RWPE2 (cell line): ENCODE measurements around the gene PIK3R2.
"Not testable (repeated sequence)": the region's sequence is repeated elsewhere in the genome, so short reads cannot be mapped to it uniquely, and the experiment has no call there.

Experiments
- ATAC-seq: fragments of 200-7000 bp; cut with Tn5 transposase; 3 replicates; pipeline ENCODE4 v1.9.1; 2021; ENCODE audit warnings: low read depth
- DNase-seq: peaks from one replicate; pipeline ENCODE4 v3.0.0-alpha.2; 2020; ENCODE audit warnings: low spot score
- H3K27ac ChIP-seq: fragments of 450-650 bp; 2 replicates; pipeline ENCODE4 v1.5.1; 2017; ENCODE audit warnings: mild to moderate bottlenecking; ENCODE audit not compliant: poor library complexity, severe bottlenecking
- H3K27me3 ChIP-seq: fragments of 250-450 bp; sonication (Bioruptor Pico); 2 replicates; pipeline ENCODE4 v1.5.1; 2021; ENCODE audit warnings: mild to moderate bottlenecking, moderate library complexity; ENCODE audit not compliant: insufficient read depth, poor library complexity, severe bottlenecking
- H3K36me3 ChIP-seq: fragments of 250-450 bp; sonication (Bioruptor Pico); 2 replicates; pipeline ENCODE4 v1.5.1; 2020; ENCODE audit warnings: low read depth, mild to moderate bottlenecking, moderate library complexity
- H3K4me1 ChIP-seq: fragments of 250-450 bp; sonication (Bioruptor Pico); 2 replicates; pipeline ENCODE4 v1.5.1; 2021; ENCODE audit warnings: mild to moderate bottlenecking, moderate library complexity; ENCODE audit not compliant: insufficient read depth, poor library complexity, severe bottlenecking
- H3K4me3 ChIP-seq: fragments of 250-450 bp; sonication (Bioruptor Pico); 2 replicates; pipeline ENCODE4 v1.5.1; 2021; ENCODE audit warnings: mild to moderate bottlenecking, moderate library complexity; ENCODE audit not compliant: severe bottlenecking
- H3K9me3 ChIP-seq: fragments of 250-450 bp; sonication (Bioruptor Pico); 2 replicates; pipeline ENCODE4 v1.5.1; 2021; ENCODE audit warnings: mild to moderate bottlenecking, moderate library complexity; ENCODE audit not compliant: severe bottlenecking
- CTCF ChIP-seq: fragments of 450-650 bp; IDR thresholded peaks from one replicate; pipeline ENCODE4 v1.5.1; 2017; ENCODE audit warnings: mild to moderate bottlenecking, moderate library complexity; ENCODE audit not compliant: poor library complexity, severe bottlenecking

Gene PIK3R2

GRCh38 chr19:18208098-18208951, 55.4 kb downstream of the PIK3R2 start:
- H3K9me3 ChIP-seq: no peaks in the 10 kb centered on the region
- H3K4me3 ChIP-seq: no peak overlapping the region
- DNase-seq (no peak), ATAC-seq (no peak)
- no peak overlapping the region for H3K27ac ChIP-seq
- H3K36me3 ChIP-seq: no peaks in the 10 kb centered on the region
- no peaks in the 10 kb centered on the region for H3K4me1 ChIP-seq
- no peaks in the 10 kb centered on the region for H3K27me3 ChIP-seq
- TF ChIP-seq CTCF: peak; percentile 82

GRCh38 chr19:18209912-18210311, 56.9 kb downstream of the PIK3R2 start:
- DNase-seq, H3K27ac ChIP-seq, H3K36me3 ChIP-seq, H3K9me3 ChIP-seq, H3K27me3 ChIP-seq, ATAC-seq, H3K4me3 ChIP-seq, H3K4me1 ChIP-seq: not testable (repeated sequence)

GRCh38 chr19:18211683-18212082, 58.7 kb downstream of the PIK3R2 start:
- no peak overlapping the region for H3K4me3 ChIP-seq
- H3K9me3 ChIP-seq: no peaks in the 10 kb centered on the region
- H3K27ac ChIP-seq: no peak overlapping the region
- H3K4me1 ChIP-seq: peaks cover 3% of the 10 kb centered on the region
- no peak for TF ChIP-seq CTCF
- DNase-seq (no peak), ATAC-seq (no peak)
- H3K36me3 ChIP-seq: no peaks in the 10 kb centered on the region
- H3K27me3 ChIP-seq: no peaks in the 10 kb centered on the region

GRCh38 chr19:18214779-18215433, 61.9 kb downstream of the PIK3R2 start:
- Histone ChIP-seq H3K27ac (no peak overlapping the region), H3K4me1 (peaks cover 3% of the 10 kb centered on the region), H3K9me3 (no peaks in the 10 kb centered on the region), H3K4me3 (no peak overlapping the region), H3K27me3 (no peaks in the 10 kb centered on the region), H3K36me3 (no peaks in the 10 kb centered on the region)
- TF ChIP-seq CTCF: no peak
- ATAC-seq: peak; percentile 70; the same call in 2 of the 3 replicates
- no peak for DNase-seq

GRCh38 chr19:18216789-18217188, 63.8 kb downstream of the PIK3R2 start:
- no peak for TF ChIP-seq CTCF
- Histone ChIP-seq H3K4me1 (peaks cover 3% of the 10 kb centered on the region), H3K36me3 (no peaks in the 10 kb centered on the region), H3K9me3 (no peaks in the 10 kb centered on the region), H3K27me3 (no peaks in the 10 kb centered on the region), H3K4me3 (no peak overlapping the region), H3K27ac (no peak overlapping the region)
- DNase-seq: no peak
- ATAC-seq: no peak
